Suprapubic skin (tissue), 4 donors: ENCODE measurements around the gene LSG1. TPM values are rescaled to one million over a fixed set of nuclear protein-coding genes. Genes with fewer than 3 reads are reported as not detected.

ENCODE experiments used
- DNase-seq, 2 donors: peaks; one replicate each; pipeline ENCODE4 v3.0.0-alpha.2; 2019; ENCODE audit warnings: low spot score in 2 of 2
- H3K27ac ChIP-seq: fragments of 200-600 bp; sonication (generic); one replicate; pipeline ENCODE4 v1.5.1; 2019
- H3K27me3 ChIP-seq: fragments of 200-600 bp; sonication (generic); one replicate; pipeline ENCODE4 v1.5.1; 2019
- H3K36me3 ChIP-seq: fragments of 200-600 bp; sonication (generic); one replicate; pipeline ENCODE4 v1.5.1; 2019
- H3K4me1 ChIP-seq: fragments of 200-600 bp; sonication (generic); one replicate; pipeline ENCODE4 v1.5.1; 2019
- H3K4me3 ChIP-seq: fragments of 200-600 bp; sonication (generic); one replicate; pipeline ENCODE4 v1.5.1; 2019; ENCODE audit warnings: mild to moderate bottlenecking
- H3K9me3 ChIP-seq: fragments of 200-600 bp; sonication (generic); one replicate; pipeline ENCODE4 v1.5.1; 2019
- CTCF ChIP-seq, 2 donors: fragments of 200-600 bp in 1 of 2; fragments of 450-650 bp in 1 of 2; sonication (generic) in 1 of 2; IDR thresholded peaks; one replicate each; pipeline ENCODE4 v1.5.1; 2016 to 2019; ENCODE audit warnings: antibody characterized with exemption in 2 of 2, mild to moderate bottlenecking in 1 of 2, moderate library complexity in 1 of 2
- EP300 ChIP-seq: sonication (generic); formaldehyde crosslinking; IDR thresholded peaks from one replicate; pipeline ENCODE4 v1.6.1; 2017; ENCODE audit warnings: antibody characterized with exemption
- POLR2A ChIP-seq, 2 donors: fragments of 450-650 bp; IDR thresholded peaks; one replicate each; pipeline ENCODE4 v1.6.1; 2017; ENCODE audit warnings: antibody characterized with exemption in 2 of 2, mild to moderate bottlenecking in 2 of 2, moderate library complexity in 2 of 2
- POLR2AphosphoS5 ChIP-seq, 3 donors: sonication (generic); formaldehyde crosslinking; IDR thresholded peaks; one replicate each; pipeline ENCODE4 v1.6.1; 2017; ENCODE audit warnings: antibody characterized with exemption in 3 of 3
- WGBS: methylation state at CpG from one replicate; pipeline ENCODE4 v1.1.5; 2018; 5-methylcytosine and 5-hydroxymethylcytosine counted together
- total RNA-seq, 4 donors: library from RNA; depleted of rRNA; stranded (reverse); fragments of >200 nt; gene quantifications; one replicate each; pipeline ENCODE4 v1.1.0, GENCODE V29; 2016

LSG1 gene
- total RNA-seq, 4 donors from 2014 or later, result 51.7 to 86.5 (median 56.6) TPM

- no peaks in the 10 kb centered on the region for H3K27me3 ChIP-seq
- no peak overlapping the region for H3K4me3 ChIP-seq
- TF ChIP-seq EP300 (no peak), POLR2A (IDR thresholded peaks at IDR 0.05) (no peak), POLR2AphosphoS5 (IDR thresholded peaks at IDR 0.05) (peak in 1 of 3 donors; percentile 78), CTCF (IDR thresholded peaks at IDR 0.05) (no peak)
- no peaks in the 10 kb centered on the region for H3K9me3 ChIP-seq
- WGBS, result 53% methylated on average over 10 of the region's 10 CpGs
- no peak for DNase-seq
- peaks cover 23% of the 10 kb centered on the region for H3K4me1 ChIP-seq
- H3K27ac ChIP-seq, result peak overlapping the region; percentile 56
- H3K36me3 ChIP-seq, result peaks cover 4% of the 10 kb centered on the region
Observed at GRCh38 chr3:194592798-194593752, 78.9 kb downstream of the LSG1 start.

Other genes with a start within 250 kb of the LSG1 start
- gene ATP13A3, start 185.2 kb downstream of the LSG1 start, total RNA-seq, result 10 to 100 TPM; 49.3 to 76.0 (median 64.0) TPM
- gene TMEM44, start 38.8 kb downstream of the LSG1 start, total RNA-seq, result 1 to 10 TPM; 1.5 to 8.2 (median 4.7) TPM
- gene FAM43A, start 13.7 kb upstream of the LSG1 start, total RNA-seq, result 10 to 100 TPM in 3 of 4 donors, 1 to 10 TPM in 1; 9.3 to 60.9 (median 26.9) TPM